ENCODE measurements around the gene RALY. TPM values are rescaled to one million over a fixed set of nuclear protein-coding genes. Genes with fewer than 3 reads are reported as not detected.
"Not testable (repeated sequence)": the region's sequence is repeated elsewhere in the genome, so short reads cannot be mapped to it uniquely, and the experiment has no call there.

RALY gene
- total RNA-seq, 4 donors from 2014 or later, result 71.6 to 166 (median 149) TPM

DNA sequence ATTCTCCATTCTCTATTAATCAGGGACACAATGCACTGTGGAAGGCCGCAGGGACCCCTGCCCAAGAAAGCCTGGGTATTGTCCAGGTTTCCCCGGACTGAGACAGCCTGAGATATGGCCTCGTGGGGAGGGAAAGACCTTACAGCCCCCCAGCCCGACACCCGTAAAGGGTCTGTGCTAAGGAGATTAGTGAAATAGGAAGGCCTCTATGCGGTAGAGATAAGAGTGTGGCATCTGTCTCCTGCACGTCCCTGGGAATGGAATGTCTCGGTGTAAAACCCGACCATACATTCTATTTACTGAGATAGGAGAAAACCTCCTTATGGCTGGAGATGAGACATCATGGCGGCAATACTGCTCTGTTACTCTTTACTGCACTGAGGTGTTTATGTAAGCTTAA lies 134.1 kb downstream of the RALY start:
- peaks cover 0 to 3% (median 1%) of the 10 kb centered on the region in 4 donors for H3K4me1 ChIP-seq
- WGBS, 2 donors (ENCODE audit: low coverage in 1 of 2), result 79 to 88% methylated on average over 6 to 10 of the region's 10 CpGs
- no peak overlapping the region for H3K4me3 ChIP-seq
- no peaks in the 10 kb centered on the region for H3K36me3 ChIP-seq
- no peak overlapping the region for H3K27ac ChIP-seq
- DNase-seq, result no peak
- no peaks in the 10 kb centered on the region for H3K27me3 ChIP-seq
- H3K9me3 ChIP-seq, result no peaks in the 10 kb centered on the region
- intact Hi-C loops (cut with DNase I; ENCODE audit: low total_unique reads), result loop anchor here (10.0 kb wide), 1 partner anchor 1503 kb away; no protein-coding TSS in a partner anchor
- TF ChIP-seq POLR2A (IDR thresholded peaks at IDR 0.05) (no peak), EP300 (IDR thresholded peaks at IDR 0.05; ENCODE audit: low read depth) (no peak), POLR2AphosphoS5 (IDR thresholded peaks at IDR 0.05) (no peak)
- in situ Hi-C loops (cut with MboI; ENCODE audit: low pct_ligation_motif_present in 1 of 4, low pct_unique_long_range_greater_than_20kb in 1 of 4, low sequenced_read_pairs in 3 of 4), result no loop called here

- in situ Hi-C loops (cut with MboI; ENCODE audit: low pct_ligation_motif_present in 1 of 4, low pct_unique_long_range_greater_than_20kb in 1 of 4, low sequenced_read_pairs in 3 of 4) (no loop called here), intact Hi-C loops (cut with DNase I; ENCODE audit: low total_unique reads) (loop anchor here (5.0 to 10.0 kb wide), 2 partner anchors 267 to 1505 kb away; no protein-coding TSS in a partner anchor)
- Histone ChIP-seq H3K27ac (no peak overlapping the region), H3K4me1 (peaks cover 0 to 3% (median 1%) of the 10 kb centered on the region in 4 donors), H3K36me3 (no peaks in the 10 kb centered on the region), H3K9me3 (no peaks in the 10 kb centered on the region), H3K4me3 (no peak overlapping the region), H3K27me3 (no peaks in the 10 kb centered on the region)
- 0 to 2% methylated on average over 2 to 10 of the region's 10 CpGs for WGBS, 2 donors (ENCODE audit: low coverage in 1 of 2)
- peak; percentile 52 for DNase-seq
- no peak for TF ChIP-seq POLR2A (IDR thresholded peaks at IDR 0.05)
- TF ChIP-seq, protein P1, sequence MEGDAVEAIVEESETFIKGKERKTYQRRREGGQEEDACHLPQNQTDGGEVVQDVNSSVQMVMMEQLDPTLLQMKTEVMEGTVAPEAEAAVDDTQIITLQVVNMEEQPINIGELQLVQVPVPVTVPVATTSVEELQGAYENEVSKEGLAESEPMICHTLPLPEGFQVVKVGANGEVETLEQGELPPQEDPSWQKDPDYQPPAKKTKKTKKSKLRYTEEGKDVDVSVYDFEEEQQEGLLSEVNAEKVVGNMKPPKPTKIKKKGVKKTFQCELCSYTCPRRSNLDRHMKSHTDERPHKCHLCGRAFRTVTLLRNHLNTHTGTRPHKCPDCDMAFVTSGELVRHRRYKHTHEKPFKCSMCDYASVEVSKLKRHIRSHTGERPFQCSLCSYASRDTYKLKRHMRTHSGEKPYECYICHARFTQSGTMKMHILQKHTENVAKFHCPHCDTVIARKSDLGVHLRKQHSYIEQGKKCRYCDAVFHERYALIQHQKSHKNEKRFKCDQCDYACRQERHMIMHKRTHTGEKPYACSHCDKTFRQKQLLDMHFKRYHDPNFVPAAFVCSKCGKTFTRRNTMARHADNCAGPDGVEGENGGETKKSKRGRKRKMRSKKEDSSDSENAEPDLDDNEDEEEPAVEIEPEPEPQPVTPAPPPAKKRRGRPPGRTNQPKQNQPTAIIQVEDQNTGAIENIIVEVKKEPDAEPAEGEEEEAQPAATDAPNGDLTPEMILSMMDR (IDR thresholded peaks at IDR 0.05), result peak; percentile 79 to 88 (median 84)
Measured at GRCh38 chr20:34129518-34130162, 135.9 kb downstream of the RALY start.

- intact Hi-C loops (cut with DNase I; ENCODE audit: low total_unique reads) (loop anchor here (5.0 kb wide), 1 partner anchor 269 kb away; no protein-coding TSS in a partner anchor), in situ Hi-C loops (cut with MboI; ENCODE audit: low pct_ligation_motif_present in 1 of 4, low pct_unique_long_range_greater_than_20kb in 1 of 4, low sequenced_read_pairs in 3 of 4) (no loop called here)
- Histone ChIP-seq H3K27me3 (no peaks in the 10 kb centered on the region), H3K27ac (no peak overlapping the region), H3K9me3 (no peaks in the 10 kb centered on the region), H3K4me1 (peaks cover 0 to 3% (median 1%) of the 10 kb centered on the region in 4 donors), H3K36me3 (no peaks in the 10 kb centered on the region), H3K4me3 (no peak overlapping the region)
- TF ChIP-seq EP300 (IDR thresholded peaks at IDR 0.05; ENCODE audit: low read depth) (no peak), POLR2A (IDR thresholded peaks at IDR 0.05) (no peak), POLR2AphosphoS5 (IDR thresholded peaks at IDR 0.05) (no peak)
- TF ChIP-seq, protein P1 (IDR thresholded peaks at IDR 0.05), result no peak
- no peak for DNase-seq
- 54 to 89% methylated on average over 4 of the region's 4 CpGs for WGBS, 2 donors (ENCODE audit: low coverage in 1 of 2)
Measured at GRCh38 chr20:34131491-34131890, 137.8 kb downstream of the RALY start.

- 80% methylated on average over 1 of the region's 26 CpGs; no CpG with 5 or more reads in 1 of the 2 donors for WGBS, 2 donors (ENCODE audit: low coverage in 1 of 2)
- H3K4me3 ChIP-seq; DNase-seq; H3K27ac ChIP-seq; in situ Hi-C loops (cut with MboI; ENCODE audit: low pct_ligation_motif_present in 1 of 4, low pct_unique_long_range_greater_than_20kb in 1 of 4, low sequenced_read_pairs in 3 of 4); H3K9me3 ChIP-seq; H3K27me3 ChIP-seq; H3K36me3 ChIP-seq; H3K4me1 ChIP-seq: not testable (repeated sequence)
- intact Hi-C loops (cut with DNase I; ENCODE audit: low total_unique reads), result loop anchor here (5.0 kb wide), 1 partner anchor 270 kb away; no protein-coding TSS in a partner anchor
Measured at GRCh38 chr20:34132491-34132890, 138.8 kb downstream of the RALY start.

DNA sequence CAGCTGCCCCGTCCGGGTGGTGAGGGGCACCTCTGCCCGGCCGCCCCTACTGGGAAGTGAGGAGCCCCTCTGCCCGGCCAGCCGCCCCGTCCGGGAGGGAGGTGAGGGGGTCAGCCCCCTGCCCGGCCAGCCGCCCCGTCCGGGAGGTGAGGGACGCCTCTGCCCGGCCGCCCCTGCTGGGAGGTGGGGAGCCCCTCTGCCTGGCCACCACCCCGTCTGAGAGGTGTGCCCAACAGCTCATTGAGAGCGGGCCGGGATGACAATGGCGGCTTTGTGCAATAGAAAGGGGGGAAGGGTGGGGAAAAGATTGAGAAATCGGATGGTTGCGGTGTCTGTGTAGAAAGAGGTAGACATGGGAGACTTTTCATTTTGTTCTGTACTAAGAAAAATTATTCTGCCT lies 139.2 kb downstream of the RALY start:
- H3K9me3 ChIP-seq; H3K36me3 ChIP-seq; DNase-seq; H3K4me1 ChIP-seq; in situ Hi-C loops (cut with MboI; ENCODE audit: low pct_ligation_motif_present in 1 of 4, low pct_unique_long_range_greater_than_20kb in 1 of 4, low sequenced_read_pairs in 3 of 4); H3K4me3 ChIP-seq; H3K27ac ChIP-seq; H3K27me3 ChIP-seq: not testable (repeated sequence)
- WGBS, 2 donors (ENCODE audit: low coverage in 1 of 2), result 85% methylated on average over 7 of the region's 21 CpGs; no CpG with 5 or more reads in 1 of the 2 donors
- intact Hi-C loops (cut with DNase I; ENCODE audit: low total_unique reads), result loop anchor here (5.0 kb wide), 1 partner anchor 271 kb away; no protein-coding TSS in a partner anchor

GRCh38 chr20:34133365-34133860 lies 139.7 kb downstream of the RALY start:
- H3K4me3 ChIP-seq; H3K4me1 ChIP-seq; H3K36me3 ChIP-seq; H3K9me3 ChIP-seq; H3K27me3 ChIP-seq; H3K27ac ChIP-seq; DNase-seq; in situ Hi-C loops (cut with MboI; ENCODE audit: low pct_ligation_motif_present in 1 of 4, low pct_unique_long_range_greater_than_20kb in 1 of 4, low sequenced_read_pairs in 3 of 4): not testable (repeated sequence)
- 50% methylated on average over 2 of the region's 4 CpGs; no CpG with 5 or more reads in 1 of the 2 donors for WGBS, 2 donors (ENCODE audit: low coverage in 1 of 2)
- intact Hi-C loops (cut with DNase I; ENCODE audit: low total_unique reads), result loop anchor here (5.0 kb wide), 1 partner anchor 271 kb away; no protein-coding TSS in a partner anchor
